Endothelial cell of umbilical vein (primary cell): ENCODE results near the gene PLAGL1. TPM values are rescaled to one million over a fixed set of nuclear protein-coding genes. Genes with fewer than 3 reads are reported as not detected.

ENCODE experiments used
- BruUV-seq: library from RNA; stranded (reverse); fragments of 400-500 nt; replicated peaks from 2 replicates; lab custom pipeline; 2021; lab: Mats Ljungman, UMichigan
- CTCF ChIA-PET: fragments of 300-600, 350-600 bp; sonication (Branson Sonifier 250); formaldehyde crosslinking; loops from one replicate; lab custom pipeline; 2021; ENCODE audit warnings: antibody characterized with exemption, inconsistent platforms; lab: Charles Lee
- POLR2A ChIA-PET: fragments of 300-600, 350-600 bp; sonication (Branson Sonifier 250); formaldehyde crosslinking; loops from one replicate; lab custom pipeline; 2021; ENCODE audit warnings: antibody characterized with exemption, inconsistent platforms; lab: Charles Lee
- DNase-seq: peaks from one replicate; pipeline ENCODE4 v3.0.0-alpha.2; 2011; ENCODE audit warnings: low read depth, low spot score
- FAIRE-seq: peaks from 2 replicates; lab custom pipeline; 2011; peaks lifted over from hg19 to GRCh38; lab: Jason Lieb, UNC
- H2AFZ ChIP-seq: 2 replicates; pipeline ENCODE4 v1.6.0; 2012; ENCODE audit warnings: low read depth, low read length, control low read depth, inconsistent platforms
- H3K27ac ChIP-seq: 2 replicates; pipeline ENCODE4 v1.5.1; 2011; ENCODE audit warnings: low read depth, mild to moderate bottlenecking, control low read depth, low read length, moderate library complexity; ENCODE audit not compliant: insufficient read depth
- H3K27me3 ChIP-seq, 2 experiments: 2 replicates each; pipeline versions ENCODE4 v1.6.0 to v1.6.1; 2011; ENCODE audit warnings: low read length in 2 of 2, mixed read lengths in 1 of 2; ENCODE audit not compliant: control insufficient read depth in 2 of 2, insufficient read depth in 2 of 2
- H3K36me3 ChIP-seq, 2 experiments: 2 replicates in 1 of 2; 3 replicates in 1 of 2; pipeline ENCODE4 v1.5.1; 2011; ENCODE audit warnings: low read length in 2 of 2, mild to moderate bottlenecking in 1 of 2, moderate library complexity in 1 of 2; ENCODE audit not compliant: control insufficient read depth in 2 of 2, insufficient read depth in 2 of 2; ENCODE audit errors: extremely low read depth in 1 of 2
- H3K4me1 ChIP-seq: 3 replicates; pipeline ENCODE4 v1.5.1; 2011; ENCODE audit warnings: mild to moderate bottlenecking, low read length; ENCODE audit not compliant: control insufficient read depth, insufficient read depth; ENCODE audit errors: extremely low read depth
- H3K4me2 ChIP-seq: 2 replicates; pipeline ENCODE4 v1.6.1; 2011; ENCODE audit warnings: low read length, control low read depth, mixed read lengths; ENCODE audit not compliant: insufficient read depth
- H3K4me3 ChIP-seq, 3 experiments: fragments of 200-600 bp in 1 of 3; sonication (generic), shearing (Covaris generic) in 1 of 3; replicated peaks in 1 of 3; 2 replicates each; pipeline ENCODE4 v1.5.1; 2011 to 2016; ENCODE audit warnings: control low read depth in 3 of 3, low read length in 3 of 3, mild to moderate bottlenecking in 2 of 3, inconsistent platforms in 1 of 3, low read depth in 1 of 3, moderate library complexity in 1 of 3; ENCODE audit not compliant: insufficient read depth in 1 of 3
- H3K79me2 ChIP-seq: 2 replicates; pipeline ENCODE4 v1.6.0; 2012; ENCODE audit warnings: low read length, inconsistent platforms; ENCODE audit not compliant: control insufficient read depth, insufficient read depth
- H3K9ac ChIP-seq: replicated peaks from 2 replicates; pipeline ENCODE3; 2011; ENCODE audit warnings: low read length, control low read depth; ENCODE audit not compliant: insufficient read depth; ENCODE audit errors: extremely low read depth
- H3K9me1 ChIP-seq: replicated peaks from 3 replicates; pipeline ENCODE4 v1.6.0; 2011; ENCODE audit warnings: mild to moderate bottlenecking, low read length; ENCODE audit not compliant: control insufficient read depth, insufficient read depth; ENCODE audit errors: extremely low read depth
- H3K9me3 ChIP-seq: replicated peaks from 2 replicates; pipeline ENCODE4 v1.5.1; 2012; ENCODE audit warnings: low read length, inconsistent platforms; ENCODE audit not compliant: control insufficient read depth, insufficient read depth
- H4K20me1 ChIP-seq: replicated peaks from 2 replicates; pipeline ENCODE3; 2011; ENCODE audit warnings: mild to moderate bottlenecking, low read length; ENCODE audit not compliant: control insufficient read depth, insufficient read depth; ENCODE audit errors: extremely low read depth
- CTCF ChIP-seq, 2 donors: IDR thresholded peaks; 1 replicate in 1 of 2; 2 replicates in 1 of 2; pipeline ENCODE4 v1.5.1; 2011; ENCODE audit warnings: low read length in 2 of 2, mild to moderate bottlenecking in 2 of 2, moderate library complexity in 2 of 2, control low read depth in 1 of 2, inconsistent platforms in 1 of 2, low read depth in 1 of 2; ENCODE audit not compliant: insufficient read depth in 1 of 2; ENCODE audit errors: extremely low read depth in 1 of 2
- EZH2 ChIP-seq: IDR thresholded peaks from 2 replicates; pipeline ENCODE4 v1.6.1; 2012; ENCODE audit warnings: borderline replicate concordance, low read depth, mild to moderate bottlenecking, moderate library complexity, low read length, inconsistent platforms; ENCODE audit not compliant: severe bottlenecking
- FOS ChIP-seq: IDR thresholded peaks from 2 replicates; pipeline ENCODE4 v1.6.1; 2011; ENCODE audit warnings: mild to moderate bottlenecking, low read length, moderate library complexity, borderline replicate concordance; ENCODE audit not compliant: insufficient read depth
- GATA2 ChIP-seq: IDR thresholded peaks from 2 replicates; pipeline ENCODE4 v1.7.0; 2011; ENCODE audit warnings: low read depth, mild to moderate bottlenecking, moderate library complexity, mixed read lengths, low read length; ENCODE audit not compliant: insufficient read length, insufficient read depth
- JUN ChIP-seq: IDR thresholded peaks from 2 replicates; pipeline ENCODE4 v1.6.1; 2011; ENCODE audit warnings: borderline replicate concordance, low read depth; ENCODE audit not compliant: insufficient read length, insufficient read depth
- MYC ChIP-seq: IDR thresholded peaks from one replicate; pipeline ENCODE4 v1.6.1; 2011; ENCODE audit warnings: mild to moderate bottlenecking, low read depth, low read length
- POLR2A ChIP-seq: IDR thresholded peaks from 2 replicates; pipeline ENCODE4 v1.6.1; 2012; ENCODE audit warnings: low read depth, mild to moderate bottlenecking, control low read depth, low read length
- POLR2AphosphoS5 ChIP-seq: IDR thresholded peaks from 2 replicates; pipeline ENCODE4 v1.6.1; 2012; ENCODE audit warnings: low read depth, mild to moderate bottlenecking, control low read depth, low read length, moderate library complexity; ENCODE audit not compliant: insufficient read depth
- dilution Hi-C: fragments of 300-500 bp; cut with MboI; formaldehyde crosslinking; loops from one replicate; pipeline ENCODE4 v1.15.0; 2019; ENCODE audit warnings: low sequenced_read_pairs; ENCODE audit not compliant: extremely low pct_ligation_motif_present
- intact Hi-C: fragments of 100-400 bp; cut with micrococcal nuclease; formaldehyde crosslinking; loops from one replicate; pipeline ENCODE4 v1.10.0; 2022
- polyA plus RNA-seq, 4 experiments: library from polyadenylated mRNA; depleted of rRNA in 3 of 4; stranded (reverse) in 3 of 4; unstranded in 1 of 4; fragments of >200 nt; gene quantifications; 2 replicates each; pipeline versions ENCODE4 v1.2.1 to v1.2.3, GENCODE V29; 2011 to 2012; ENCODE audit warnings: missing spikeins in 1 of 4
- total RNA-seq: library from RNA; stranded (reverse); gene quantifications from 2 replicates; pipeline ENCODE4 v1.2.3, GENCODE V29; 2021
- TF ChIP-seq, protein P1 (sequence below): IDR thresholded peaks from 2 replicates; pipeline ENCODE4 v1.6.1; 2011; ENCODE audit not compliant: insufficient read depth, insufficient read length

Gene PLAGL1
- total and polyA plus RNA-seq, 2 donors (not counting 3 experiments of a cell fraction or from before 2014, with no cell fraction given), result 20.9 to 40.4 TPM

DNA sequence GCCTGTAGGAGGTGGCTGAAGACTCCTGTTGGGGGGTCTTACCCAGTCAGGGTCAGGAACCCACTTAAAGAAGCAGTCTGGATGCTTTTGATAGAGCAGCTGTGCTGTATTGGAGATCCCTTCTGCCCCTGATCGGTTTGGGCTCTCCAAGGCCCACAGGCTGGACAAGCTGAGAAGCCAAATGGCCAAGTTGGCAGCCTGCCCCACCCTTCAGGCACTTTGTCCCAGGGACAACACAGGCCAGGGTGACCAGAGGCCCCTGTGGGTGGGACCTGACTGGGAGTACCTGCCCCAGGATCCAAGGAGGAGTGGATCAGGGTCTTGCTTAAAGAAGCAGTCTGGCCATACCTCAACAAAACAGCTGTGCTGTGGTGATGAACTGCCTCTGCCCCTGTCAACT lies 95.4 kb downstream of the PLAGL1 start:
- no peaks in the 10 kb centered on the region for H4K20me1 ChIP-seq
- ChIA-PET POLR2A (no interaction called here), CTCF (interaction anchor here (1.1 kb wide), 1 partner anchor 17 kb away, joined by 3 read pairs; no protein-coding TSS in a partner anchor)
- no TSS peak for BruUV-seq
- no peaks in the 10 kb centered on the region for H3K36me3 ChIP-seq
- TF ChIP-seq, protein P1, sequence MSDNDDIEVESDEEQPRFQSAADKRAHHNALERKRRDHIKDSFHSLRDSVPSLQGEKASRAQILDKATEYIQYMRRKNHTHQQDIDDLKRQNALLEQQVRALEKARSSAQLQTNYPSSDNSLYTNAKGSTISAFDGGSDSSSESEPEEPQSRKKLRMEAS, result no peak
- no peak for TF ChIP-seq JUN
- no peak for TF ChIP-seq MYC
- TF ChIP-seq CTCF (IDR thresholded peaks at IDR 0.05; ENCODE audit: extremely low read depth in 1 of 2, insufficient read depth in 1 of 2, low read depth in 1 of 2, low read length in 2 of 2), result no peak
- no peak for TF ChIP-seq GATA2
- no peak for TF ChIP-seq POLR2AphosphoS5
- TF ChIP-seq EZH2, result no peak
- TF ChIP-seq POLR2A, result no peak
- no peak for TF ChIP-seq FOS
- no peak for FAIRE-seq
- no peak for DNase-seq
- no peaks in the 10 kb centered on the region for H3K9me3 ChIP-seq
- H3K27ac ChIP-seq, result no peak overlapping the region
- H2AFZ ChIP-seq, result no peak overlapping the region
- dilution Hi-C loops (no loop called here), intact Hi-C loops (no loop called here)
- H3K4me1 ChIP-seq, result no peaks in the 10 kb centered on the region
- H3K9me1 ChIP-seq, result no peaks in the 10 kb centered on the region
- H3K4me2 ChIP-seq, result no peak overlapping the region
- H3K4me3 ChIP-seq, result no peak overlapping the region
- H3K27me3 ChIP-seq, result peaks cover 2 to 5% of the 10 kb centered on the region in 2 experiments
- H3K79me2 ChIP-seq, result no peaks in the 10 kb centered on the region
- no peak overlapping the region for H3K9ac ChIP-seq
